ENCODE measurements around the gene BTBD6. TPM values are rescaled to one million over a fixed set of nuclear protein-coding genes. Genes with fewer than 3 reads are reported as not detected.

Gene BTBD6
- 32.1 and 34.8 TPM in 2 replicates for total RNA-seq

DNA sequence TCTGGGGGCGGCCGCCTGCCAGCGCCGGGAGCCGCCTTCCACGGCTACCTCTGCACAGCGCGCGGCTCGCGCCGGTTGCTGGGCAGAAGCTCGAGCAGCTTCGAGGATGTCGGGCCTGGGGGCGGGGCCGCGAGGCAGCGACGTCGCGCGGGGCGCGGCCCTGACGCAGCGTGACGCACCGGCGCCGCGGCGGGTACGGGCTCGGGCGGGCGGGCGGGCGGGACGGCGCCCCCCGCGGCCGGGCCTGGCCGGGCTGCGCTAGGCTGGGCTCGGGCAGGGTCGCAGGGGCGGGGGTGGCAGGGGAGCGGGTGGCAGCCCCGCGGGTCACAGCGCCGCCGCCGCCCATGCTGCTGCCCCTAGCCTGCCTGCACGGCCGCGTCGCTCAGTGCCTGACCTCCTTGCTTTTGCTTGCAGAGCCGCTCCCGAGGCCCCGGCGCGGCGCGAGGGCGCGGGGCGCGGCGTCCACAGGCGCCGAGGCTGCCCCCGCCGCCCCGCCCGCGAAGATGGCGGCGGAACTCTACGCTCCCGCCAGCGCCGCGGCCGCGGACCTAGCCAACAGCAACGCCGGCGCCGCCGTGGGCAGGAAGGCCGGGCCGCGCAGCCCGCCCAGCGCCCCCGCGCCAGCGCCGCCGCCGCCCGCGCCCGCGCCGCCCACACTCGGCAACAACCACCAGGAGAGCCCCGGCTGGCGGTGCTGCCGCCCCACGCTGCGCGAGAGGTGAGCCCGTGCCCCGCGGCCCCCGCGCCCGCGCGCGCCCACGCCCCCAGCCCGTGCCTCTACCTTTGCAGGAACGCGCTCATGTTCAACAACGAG, at the start of gene BTBD6:
Gene BTBD6, plus strand, starts transcription at position 166 of the 814 bp plus-strand sequence. Its CDS starts 179 bp downstream, at position 345.

Other genes with a start within 250 kb of the BTBD6 start
- 4.8 and 7.3 TPM in 2 replicates for gene CDCA4, start 227.4 kb upstream of the BTBD6 start, total RNA-seq
- not detected in 2 replicates for gene GPR132, start 183.1 kb upstream of the BTBD6 start, total RNA-seq
- 0.81 and 1.9 TPM in 2 replicates for gene JAG2, start 79.8 kb upstream of the BTBD6 start, total RNA-seq
- gene NUDT14, start 67.2 kb upstream of the BTBD6 start, total RNA-seq = 9.5 and 9.9 TPM in 2 replicates
- gene BRF1, start 52.5 kb downstream of the BTBD6 start, total RNA-seq = 24.8 and 28.1 TPM in 2 replicates
- 35.2 and 38.4 TPM in 2 replicates for gene PACS2, start 66.2 kb downstream of the BTBD6 start, total RNA-seq
- 0.06 and 0.44 TPM in 2 replicates for gene TEX22, start 150.0 kb downstream of the BTBD6 start, total RNA-seq
- gene MTA1, start 171.3 kb downstream of the BTBD6 start, total RNA-seq = 66.3 and 70.3 TPM in 2 replicates
- 57.6 and 71.1 TPM in 2 replicates for gene CRIP2, start 226.3 kb downstream of the BTBD6 start, total RNA-seq
- gene CRIP1, start 238.4 kb downstream of the BTBD6 start, total RNA-seq = 0.64 and 10.0 TPM in 2 replicates
- 1.7 and 2.0 TPM in 2 replicates for gene TEDC1, start 242.7 kb downstream of the BTBD6 start, total RNA-seq

Measured in cardiac ventricle fibroblast (primary cell).